ENCODE data around the gene CARD10.

The CARD10 gene

DNA sequence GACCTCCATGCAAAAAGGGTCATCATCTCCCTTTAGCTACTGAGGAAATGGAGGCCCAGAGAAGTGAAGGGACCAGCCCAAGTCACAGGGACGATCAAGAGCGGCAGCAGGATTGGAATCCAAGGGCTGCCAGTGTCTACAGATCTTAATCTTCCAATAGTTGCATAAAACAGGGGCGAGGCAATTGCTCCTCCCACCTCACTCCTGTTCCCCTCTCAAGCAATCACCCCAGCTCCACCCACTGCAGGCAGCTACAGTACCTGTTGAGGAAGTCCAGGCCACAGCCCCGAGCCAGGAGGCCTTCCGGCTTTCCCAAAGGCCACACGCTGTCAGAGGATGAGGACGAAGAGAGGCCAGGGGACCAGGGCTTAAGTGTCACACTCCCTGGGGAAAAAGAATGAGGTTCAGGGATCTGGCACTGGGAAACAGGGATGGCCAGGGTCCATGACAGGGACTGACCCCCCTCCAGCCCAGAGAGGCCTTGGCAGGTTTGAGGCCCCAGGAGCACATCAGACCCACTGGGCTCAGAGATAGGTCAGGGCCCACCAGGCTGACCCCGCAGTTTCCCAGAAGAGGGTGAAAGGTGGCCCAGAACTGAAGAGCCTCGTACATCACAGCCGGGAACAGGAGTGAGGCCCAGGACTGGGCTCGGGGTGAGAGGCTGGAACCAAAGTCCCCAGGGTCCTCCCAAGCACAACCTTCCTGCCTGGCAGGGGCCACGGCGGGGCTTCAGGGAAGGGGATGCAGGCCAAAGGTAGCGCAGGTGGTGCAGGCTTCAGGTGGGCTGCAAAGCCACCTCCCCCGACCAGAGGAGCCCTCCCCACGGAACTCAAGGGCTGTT, 16.7 kb downstream of the CARD10 start:
- DNase-seq (ENCODE audit: low spot score), result no peak

DNA sequence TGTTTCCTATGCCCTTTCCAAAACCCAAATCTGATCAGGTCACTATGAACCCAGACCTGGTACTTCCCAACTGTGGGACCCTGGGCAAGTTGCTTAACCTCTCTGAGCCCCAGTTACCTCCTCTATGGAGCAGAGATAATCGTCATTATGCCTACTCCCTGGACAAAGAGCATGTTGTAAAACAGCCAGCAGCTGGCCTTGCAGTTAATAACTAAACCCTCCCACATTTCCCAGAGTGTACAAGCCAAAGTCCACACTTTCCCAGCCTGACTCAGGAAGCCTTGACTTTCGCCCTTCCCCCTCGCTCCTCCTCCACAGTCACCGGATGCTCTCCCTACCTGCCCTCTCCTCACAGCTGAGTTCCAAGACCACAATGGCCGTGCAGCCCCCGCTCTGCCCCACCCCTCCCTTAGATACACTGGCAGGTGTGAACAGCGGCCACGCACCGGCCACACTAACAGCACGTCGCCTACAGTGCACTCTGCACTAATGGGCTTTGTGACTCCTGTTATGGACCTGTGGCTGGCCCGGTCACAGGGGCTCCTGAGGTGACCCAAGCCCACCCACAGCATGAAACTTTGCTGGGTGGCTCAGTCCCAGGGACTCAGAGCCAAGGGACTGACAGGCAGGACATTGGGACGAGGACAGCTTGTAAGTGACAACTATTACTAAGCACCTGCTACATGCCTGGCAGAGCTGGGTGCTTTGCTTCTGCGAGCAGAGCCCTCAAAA, 17.4 kb downstream of the CARD10 start:
- no peak for DNase-seq (ENCODE audit: low spot score)

DNA sequence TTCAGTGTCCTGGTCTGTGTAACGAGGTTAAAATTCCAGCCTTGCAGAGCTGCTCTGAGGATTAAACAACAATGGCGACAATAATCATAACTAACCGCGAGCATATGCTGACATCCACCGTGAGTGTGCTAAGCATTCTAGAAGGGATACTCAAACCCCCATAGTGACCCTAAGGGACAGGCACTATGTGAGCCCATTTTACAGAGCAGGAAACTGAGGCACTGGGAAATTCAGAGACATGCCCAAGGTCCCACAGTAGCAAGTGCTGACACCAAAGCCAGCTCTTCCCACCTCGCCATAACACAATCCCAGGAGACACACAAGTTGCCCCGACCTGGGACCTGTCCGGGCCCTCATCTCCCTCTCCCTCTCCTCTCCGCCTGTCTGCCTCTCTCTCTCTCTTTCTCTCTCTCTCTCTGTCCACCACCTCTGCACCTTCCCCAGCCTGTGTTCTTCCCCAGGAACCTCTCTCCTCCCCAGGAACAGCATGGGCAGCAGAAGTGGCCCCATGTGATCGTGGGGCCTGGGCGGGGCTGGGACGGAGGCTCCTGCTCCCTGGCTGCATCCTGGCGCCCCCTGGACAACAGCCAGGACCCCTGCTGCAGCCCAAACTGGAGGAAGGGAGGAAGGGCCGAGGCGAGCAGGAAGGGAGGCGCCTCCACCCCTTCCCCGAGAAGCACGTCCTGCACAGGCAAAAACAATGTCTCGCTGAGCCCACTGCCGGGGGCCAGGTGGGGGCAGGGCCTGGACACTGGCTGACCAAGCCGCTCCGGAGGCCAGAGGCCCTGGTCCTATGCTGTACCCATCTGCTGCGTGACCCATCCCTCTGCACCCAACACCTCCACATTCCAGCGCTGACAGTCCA, 18.2 kb downstream of the CARD10 start:
- no peak for DNase-seq (ENCODE audit: low spot score)

DNA sequence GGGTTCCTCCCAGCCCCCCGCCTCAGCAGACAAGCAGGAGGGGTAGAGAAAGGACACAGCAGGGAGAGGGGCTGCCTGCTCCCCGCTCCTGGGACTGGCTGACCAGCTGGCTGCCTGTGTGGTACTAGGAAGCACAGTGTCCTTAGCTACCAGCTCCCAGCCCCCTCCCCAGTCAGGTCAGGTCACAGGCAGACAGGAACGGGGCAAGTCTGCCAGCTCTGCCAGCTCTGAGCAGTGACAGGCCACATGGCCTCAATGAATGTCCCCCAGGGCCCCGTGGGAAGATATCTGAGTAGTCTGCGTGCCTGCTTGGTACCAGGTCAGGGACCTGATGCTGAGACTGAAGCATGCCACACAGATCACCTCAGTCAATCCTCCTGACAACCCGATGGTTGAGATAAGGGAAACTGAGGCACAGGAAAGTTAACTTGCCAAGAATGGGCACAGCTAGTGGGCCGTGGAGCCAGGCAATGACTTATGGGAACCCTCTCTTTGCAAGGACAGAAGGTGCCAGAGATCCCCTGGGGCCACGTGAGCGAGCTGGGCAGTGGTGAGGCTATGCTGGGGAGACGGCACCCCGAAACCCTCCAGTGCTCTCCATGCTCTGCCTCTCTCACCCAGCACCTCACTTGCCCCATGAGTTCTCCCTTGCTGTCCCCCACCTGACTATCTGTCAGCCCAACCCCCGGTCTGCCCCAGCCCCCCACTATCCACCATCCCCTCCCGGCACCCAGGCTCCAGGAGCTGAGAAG, 19.2 kb downstream of the CARD10 start:
- no peak for DNase-seq (ENCODE audit: low spot score)

DNA sequence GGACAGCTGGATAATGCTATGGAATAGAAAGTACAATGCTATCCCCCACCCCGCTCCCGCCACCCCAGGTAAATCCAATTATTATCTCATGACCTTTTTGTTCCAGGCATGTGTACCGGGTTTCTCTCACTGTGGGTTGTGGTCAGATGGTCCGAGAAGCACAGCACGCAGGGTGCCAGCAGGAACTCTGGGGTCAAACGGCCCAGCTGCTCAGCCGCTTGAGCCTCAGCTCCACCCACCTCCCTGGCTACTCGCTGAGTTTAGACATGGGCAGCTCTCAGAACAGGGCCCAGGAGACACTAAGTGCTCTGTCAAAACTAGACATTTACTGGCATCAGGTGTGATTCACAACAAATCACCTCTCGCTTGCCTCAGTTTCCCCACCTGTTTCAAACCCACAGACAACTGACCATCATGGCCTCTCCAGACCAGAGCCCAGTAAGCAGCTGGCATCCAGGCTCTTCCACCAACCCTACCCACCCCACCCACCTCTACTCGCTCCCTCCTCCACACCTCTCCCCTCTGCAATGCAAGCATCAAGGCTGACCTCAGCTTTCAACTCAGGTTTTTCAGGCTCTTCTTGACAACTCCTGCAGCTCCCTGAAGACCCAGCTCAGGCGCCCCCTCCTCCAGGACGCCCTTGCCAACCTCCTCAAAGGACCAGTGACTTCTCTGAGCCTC, 20.0 kb downstream of the CARD10 start:
- no peak for DNase-seq (ENCODE audit: low spot score)

DNA sequence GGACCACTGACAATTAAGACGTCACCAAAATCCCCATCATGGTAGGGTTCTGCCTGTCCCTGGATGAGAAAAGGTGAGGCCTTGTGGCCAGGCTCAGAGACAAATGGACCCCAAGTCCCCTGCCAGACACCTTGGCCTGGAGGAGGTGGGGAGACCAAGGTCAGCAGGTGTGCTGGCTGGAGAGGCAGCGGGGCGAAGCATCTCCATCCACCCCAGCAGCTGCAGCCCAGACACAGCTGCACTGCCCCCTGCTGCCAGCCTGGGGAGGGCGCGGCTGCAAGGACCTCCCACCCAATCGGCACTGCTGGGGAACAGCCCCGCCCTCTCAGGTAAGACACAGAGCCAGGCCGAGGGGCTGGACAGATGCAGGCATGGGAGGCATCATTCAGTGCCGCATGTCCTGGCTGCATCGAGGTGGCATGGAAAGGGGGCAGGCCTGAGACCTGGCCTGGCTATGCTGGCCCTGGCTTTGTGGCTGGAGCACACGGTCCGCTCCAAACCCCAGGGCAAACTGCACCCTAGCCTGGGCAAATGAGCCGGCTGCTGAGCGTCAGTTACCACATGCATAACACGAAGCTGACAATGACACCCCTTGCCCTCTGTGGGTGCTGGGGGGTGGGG, 20.8 kb downstream of the CARD10 start:
- peak; percentile 71 for DNase-seq (ENCODE audit: low spot score)

DNA sequence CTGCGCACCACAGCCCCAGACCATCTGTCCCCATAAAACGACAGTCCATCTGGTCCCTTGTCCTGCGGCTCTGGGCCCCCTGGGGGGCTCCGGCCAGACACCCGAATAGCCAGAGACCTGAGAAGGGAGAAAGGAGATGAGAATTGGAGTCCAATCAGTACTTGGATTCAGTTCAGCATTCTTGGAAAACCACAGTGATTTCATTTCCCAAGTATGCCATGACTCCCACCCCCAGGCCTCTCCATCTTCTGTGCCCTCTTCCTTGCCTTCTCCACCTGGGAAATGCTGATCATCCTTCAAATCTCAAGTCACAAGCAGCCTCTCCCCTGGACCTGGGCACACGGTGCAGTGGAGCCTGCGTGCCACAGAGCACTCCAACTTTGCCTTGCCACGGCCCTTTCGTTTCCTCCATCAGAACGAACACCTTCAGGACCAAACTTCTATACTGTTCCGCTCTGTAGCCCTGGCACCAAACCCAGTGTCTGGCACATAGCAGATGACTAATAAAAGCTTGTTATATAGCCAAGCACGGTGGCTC, 22.1 kb downstream of the CARD10 start:
- DNase-seq (ENCODE audit: low spot score), result no peak

DNA sequence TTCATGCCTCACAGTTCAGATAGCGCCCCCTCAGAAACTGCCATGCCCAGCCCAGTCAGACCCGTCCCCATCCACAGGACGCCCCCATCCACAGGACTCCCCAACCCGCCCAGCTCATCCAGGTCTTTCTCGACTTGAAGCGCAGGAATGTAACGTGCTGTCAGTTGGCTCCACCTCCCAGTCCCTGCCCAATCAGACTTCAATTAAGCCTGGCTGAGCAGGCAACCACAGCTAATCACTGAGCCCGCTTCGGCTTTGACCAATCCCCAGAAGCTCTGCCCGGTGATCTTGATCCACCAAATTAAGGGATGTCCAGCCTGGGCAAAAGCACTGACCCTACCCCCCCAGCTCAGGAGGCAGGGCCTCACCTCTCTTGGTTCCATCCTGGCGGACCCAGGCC, 22.6 kb downstream of the CARD10 start:
- no peak for DNase-seq (ENCODE audit: low spot score)

DNA sequence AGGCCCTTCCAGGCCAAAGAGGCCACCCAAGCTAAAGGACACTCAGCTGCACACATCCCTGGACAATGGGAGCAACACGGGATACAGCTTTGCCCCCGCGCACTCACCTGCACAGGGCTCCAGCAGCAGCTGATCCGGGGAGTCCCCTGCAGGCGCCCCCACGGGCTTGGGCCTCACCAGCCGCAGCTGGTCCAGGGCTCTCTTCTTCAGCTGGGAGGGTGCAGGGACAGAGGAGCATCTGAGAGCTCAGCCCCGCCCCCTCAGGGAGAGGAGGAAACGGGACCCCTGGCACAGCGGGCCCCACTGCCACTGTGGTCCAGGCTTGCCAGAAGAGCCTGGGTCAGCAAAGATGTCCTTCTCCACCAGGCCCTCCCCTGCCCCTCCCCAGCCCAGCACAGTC, 25.2 kb downstream of the CARD10 start:
- DNase-seq (ENCODE audit: low spot score), result no peak

DNA sequence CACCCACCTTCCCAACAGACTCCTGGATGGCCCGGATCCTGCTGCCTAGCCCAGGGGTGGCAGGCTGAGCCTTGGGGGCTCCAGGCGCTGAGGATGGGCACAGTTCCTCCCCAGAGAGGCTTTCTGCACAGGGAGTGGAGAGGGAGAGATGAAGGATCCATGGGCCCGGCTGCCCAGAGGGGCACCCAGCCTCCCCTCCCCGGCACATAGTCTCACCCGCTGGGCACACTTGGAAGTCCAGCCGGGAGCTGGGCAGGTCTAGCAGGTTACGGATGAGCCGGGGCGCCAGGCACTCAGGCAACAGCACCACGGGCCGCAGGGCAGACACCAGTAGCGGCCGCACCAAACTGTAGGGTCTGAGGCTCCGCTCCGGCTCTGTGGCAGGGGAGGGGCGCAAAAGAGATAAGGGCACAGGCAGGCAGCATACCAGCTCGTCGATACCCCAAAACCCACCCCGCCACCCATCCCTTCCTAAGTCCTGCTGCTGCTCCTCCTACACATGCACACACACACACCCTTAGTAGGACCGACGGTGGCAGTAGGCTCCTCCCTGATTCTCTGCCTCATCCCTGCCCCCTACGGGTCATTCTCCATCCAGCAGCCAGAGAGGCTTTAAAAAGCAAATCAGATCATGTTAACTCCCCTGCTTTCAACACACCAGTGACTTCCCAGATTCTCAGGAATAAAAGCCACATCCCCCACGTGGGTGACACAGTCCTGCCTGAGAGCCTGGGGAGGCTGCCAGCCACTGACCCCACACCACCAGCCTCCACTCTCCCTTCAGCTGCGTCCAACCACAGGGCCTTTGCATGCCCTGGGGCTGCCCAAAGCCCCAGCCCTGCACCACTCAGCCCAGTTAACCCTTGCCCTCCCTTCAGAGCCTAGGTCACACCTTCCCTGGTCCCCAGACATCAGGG, 26.5 kb downstream of the CARD10 start:
- DNase-seq (ENCODE audit: low spot score), result peak; percentile 65

DNA sequence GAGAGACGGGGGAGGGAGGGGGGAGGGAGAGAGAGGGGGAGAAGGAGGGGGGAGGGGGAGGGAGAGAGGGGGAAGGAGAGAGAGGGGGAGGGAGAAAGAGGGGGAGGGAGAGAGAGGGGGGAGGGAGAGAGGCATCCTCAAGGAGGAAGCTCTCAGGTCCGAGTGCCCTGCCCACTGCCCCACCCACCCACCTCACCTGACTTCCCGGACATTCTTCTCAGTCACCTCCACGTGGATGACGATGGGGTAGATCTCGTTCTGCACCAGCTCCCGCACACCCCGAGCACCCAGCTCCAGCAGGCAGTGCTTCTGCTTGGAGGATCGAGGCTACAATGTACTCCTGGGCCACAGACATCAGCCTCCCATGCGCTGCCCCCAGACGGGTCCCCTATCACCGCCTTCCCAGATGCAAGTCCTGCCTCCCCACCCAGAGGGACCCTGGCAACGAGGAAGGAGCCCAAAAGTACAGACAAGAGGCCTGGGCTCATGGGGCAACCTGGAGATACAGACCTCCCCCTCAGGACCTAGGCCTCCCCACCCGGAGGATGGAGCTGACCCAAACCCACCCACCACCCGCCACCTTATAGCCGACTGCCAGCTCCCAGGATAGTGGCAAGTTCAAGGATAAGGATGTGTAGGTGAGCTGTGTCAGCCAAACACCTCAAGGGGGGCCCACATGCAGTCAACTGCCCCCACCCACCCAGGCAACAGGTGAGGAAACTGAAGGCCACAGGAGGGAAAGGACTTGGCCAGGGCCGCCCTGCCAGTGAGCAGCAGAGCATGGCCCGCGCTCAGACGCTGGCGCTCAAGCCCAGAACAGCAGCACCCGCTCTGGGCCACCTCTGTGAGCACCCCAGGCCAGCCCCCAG, 27.4 kb downstream of the CARD10 start:
- no peak for DNase-seq (ENCODE audit: low spot score)

DNA sequence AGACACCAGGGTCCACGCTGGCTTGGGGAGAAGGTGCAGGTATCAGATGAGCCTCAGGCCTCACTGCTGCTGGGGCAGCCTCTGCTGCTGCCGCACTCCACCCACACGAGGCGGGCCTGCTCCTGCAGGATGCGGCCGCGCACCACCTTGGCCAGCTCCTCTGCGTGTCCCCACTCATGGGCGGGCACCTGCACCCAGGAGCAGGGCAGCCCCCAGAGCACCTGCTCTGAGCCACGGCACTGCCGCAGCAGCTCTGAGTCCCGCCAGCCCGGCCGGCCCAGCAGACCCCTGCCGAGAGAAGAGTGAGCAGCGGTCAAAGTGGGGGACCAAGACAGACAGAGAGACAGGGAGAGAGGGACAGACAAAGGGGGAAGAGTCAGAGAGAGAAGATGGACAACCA, 28.1 kb downstream of the CARD10 start:
- no peak for DNase-seq (ENCODE audit: low spot score)

DNA sequence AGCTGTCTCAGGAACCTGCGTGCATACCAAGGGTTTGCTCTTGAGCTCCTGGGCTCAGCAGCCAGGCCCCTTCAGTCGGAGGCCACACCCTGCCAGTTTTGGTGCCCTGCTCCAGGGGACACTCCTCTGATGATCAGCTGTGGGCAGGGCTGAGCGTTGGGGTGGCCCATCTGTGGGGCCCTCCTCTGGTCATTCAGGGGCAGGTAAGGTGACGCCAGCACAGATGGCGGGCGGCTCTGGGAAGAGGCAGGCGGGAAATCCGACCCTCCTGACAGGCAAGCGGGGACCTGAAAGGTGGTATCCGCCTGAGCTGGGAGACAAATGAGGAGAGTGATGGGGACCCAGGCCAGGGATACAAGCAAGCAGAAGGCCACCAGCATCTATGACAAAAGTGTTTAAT, 29.2 kb downstream of the CARD10 start:
- no peak for DNase-seq (ENCODE audit: low spot score)

DNA sequence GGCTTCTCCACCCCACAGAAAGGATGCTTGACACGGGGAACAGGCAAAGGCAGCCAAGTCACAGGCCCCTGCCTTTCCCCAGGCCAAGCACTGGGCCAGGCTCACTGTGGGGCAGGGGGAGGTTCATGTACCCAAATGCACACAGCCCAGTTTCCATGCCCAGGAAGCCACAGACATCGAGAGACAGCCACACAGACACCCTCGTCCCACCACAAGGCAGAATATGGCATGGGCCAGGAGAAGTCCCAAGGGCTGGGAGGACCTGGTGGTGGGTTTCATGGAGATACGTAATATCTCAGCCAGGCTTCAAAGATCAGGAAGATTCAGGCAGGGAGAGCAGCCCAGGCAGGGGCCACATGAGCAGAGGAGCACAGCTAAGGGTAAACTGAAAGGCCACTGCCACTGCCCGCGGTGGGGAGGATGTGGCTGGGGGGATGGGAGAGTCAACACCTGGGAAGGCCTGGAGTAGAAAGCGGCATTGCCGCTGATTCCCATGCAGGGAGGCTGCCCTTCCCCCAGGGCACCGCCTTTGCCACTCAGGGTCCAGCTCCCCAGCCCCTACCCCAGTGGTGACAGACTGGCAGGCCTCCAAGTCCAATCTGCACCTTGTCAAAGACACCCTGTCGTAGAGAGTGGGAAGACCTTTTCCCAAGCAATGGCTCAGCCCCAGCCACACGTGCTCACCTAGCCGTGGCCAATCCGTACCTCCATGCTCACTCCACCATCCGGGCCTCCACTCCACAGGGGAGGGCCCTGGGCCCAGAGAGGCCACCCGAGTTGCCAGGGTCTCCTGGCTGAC, 30.7 kb downstream of the CARD10 start:
- DNase-seq (ENCODE audit: low spot score), result no peak

DNA sequence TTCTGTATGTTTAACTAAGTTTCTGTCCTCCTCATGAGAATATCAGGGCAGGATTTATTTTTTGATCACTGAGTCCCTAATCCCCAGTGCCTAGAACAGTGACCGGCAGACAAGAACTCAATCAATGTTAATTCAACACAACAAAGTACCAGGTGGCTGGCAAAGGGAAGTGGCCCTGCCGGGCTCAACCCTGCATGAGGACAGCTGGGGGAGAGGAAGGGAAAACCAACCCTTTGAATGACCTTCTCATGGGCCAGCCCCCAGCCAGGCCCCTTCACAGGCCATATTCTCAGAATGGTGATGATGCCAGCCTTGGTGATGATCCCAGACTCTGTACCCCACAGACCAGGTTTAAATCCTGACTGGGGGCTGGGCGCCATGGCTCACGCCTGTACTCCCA, 31.6 kb downstream of the CARD10 start:
- no peak for DNase-seq (ENCODE audit: low spot score)

DNA sequence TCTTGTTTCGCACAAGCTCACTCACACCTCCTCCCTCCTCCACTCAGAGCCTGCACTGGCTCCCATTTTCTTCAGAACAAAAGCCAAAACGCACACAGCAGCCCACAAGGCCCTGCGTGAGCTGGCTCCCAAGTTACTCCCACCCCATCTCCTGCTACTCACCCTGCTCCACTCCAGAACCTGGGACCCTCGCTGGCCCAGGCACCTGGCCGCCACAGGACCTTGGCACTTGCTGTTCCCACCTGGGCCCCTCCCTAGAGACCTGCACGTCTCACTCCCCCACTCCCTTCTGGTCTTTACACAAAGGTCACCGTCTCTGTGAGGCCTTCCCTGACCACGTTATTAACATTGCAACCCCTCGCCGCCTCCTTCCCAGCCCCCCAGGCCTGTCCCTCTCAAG, 32.1 kb downstream of the CARD10 start:
- no peak for DNase-seq (ENCODE audit: low spot score)

DNA sequence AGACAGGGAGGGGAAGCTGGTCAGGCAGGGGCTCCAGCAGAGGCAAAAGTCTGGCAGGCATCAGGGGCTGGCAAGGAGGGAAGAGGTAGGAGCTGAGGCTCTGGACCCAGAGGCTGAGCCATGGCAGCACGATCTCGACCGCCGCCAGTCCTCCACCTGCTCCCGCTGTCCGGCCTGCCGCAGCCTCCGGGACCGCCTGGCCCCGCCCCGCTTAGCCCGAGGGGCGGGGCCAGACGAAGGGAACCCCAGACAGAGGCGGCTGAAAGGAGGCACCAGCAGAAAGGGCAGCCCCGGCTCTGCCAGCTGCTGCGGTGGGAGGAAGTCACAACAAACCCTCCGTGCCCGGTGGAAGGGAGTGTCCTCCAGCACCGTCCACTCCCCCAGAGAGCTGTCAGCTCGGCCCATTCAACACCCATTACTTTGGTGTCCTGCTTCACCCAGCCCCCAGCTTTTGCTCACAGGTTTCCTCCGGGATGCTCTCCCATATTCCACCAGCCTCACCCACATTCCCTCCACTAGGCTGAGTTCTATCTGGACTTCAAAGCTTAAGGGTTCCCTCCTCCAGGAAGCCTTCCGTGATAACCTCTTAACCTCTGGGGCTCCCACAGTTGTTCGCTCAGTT, 32.9 kb downstream of the CARD10 start, which contains the start of gene MFNG:
Gene MFNG, minus strand, starts transcription at position 161 of the 622 bp plus-strand sequence. CDS start 207 bp downstream, outside the sequence.
- peak; percentile 77 for DNase-seq (ENCODE audit: low spot score)
